Measurements from ENCODE around the gene KATNB1.

GRCh38 chr16:57784334-57784733 is 48.8 kb downstream of the KATNB1 start:
- TF ChIP-seq POLR2A (IDR thresholded peaks at IDR 0.05) (no peak), CTCF (IDR thresholded peaks at IDR 0.05) (no peak)

All from thyroid gland (tissue), 4 donors.